SJSA1 (cell line): ENCODE results near the gene CREM. TPM values are rescaled to one million over a fixed set of nuclear protein-coding genes. Genes with fewer than 3 reads are reported as not detected.

Experiments
- DNase-seq, 2 experiments: peaks; one replicate each; pipeline ENCODE4 v3.0.0-alpha.2; 2015 to 2020; ENCODE audit warnings: low spot score in 2 of 2, low read depth in 1 of 2
- H3K27ac ChIP-seq: fragments of 250-450 bp; sonication (Bioruptor Pico); 2 replicates; pipeline ENCODE4 v1.5.1; 2020; ENCODE audit warnings: mild to moderate bottlenecking, moderate library complexity
- H3K27me3 ChIP-seq: fragments of 250-450 bp; sonication (Bioruptor Pico); replicated peaks from 2 replicates; pipeline ENCODE4 v1.5.1; 2020; ENCODE audit warnings: mild to moderate bottlenecking, moderate library complexity
- H3K36me3 ChIP-seq: fragments of 250-450 bp; sonication (Bioruptor Pico); 2 replicates; pipeline ENCODE4 v1.5.1; 2020; ENCODE audit warnings: mild to moderate bottlenecking
- H3K4me1 ChIP-seq: fragments of 250-450 bp; sonication (Bioruptor Pico); replicated peaks from 2 replicates; pipeline ENCODE4 v1.6.1; 2021; ENCODE audit warnings: mild to moderate bottlenecking
- H3K4me3 ChIP-seq: fragments of 250-450 bp; sonication (Bioruptor Pico); 2 replicates; pipeline ENCODE4 v1.5.1; 2020; ENCODE audit warnings: mild to moderate bottlenecking
- H3K9me3 ChIP-seq: fragments of 250-450 bp; sonication (Bioruptor Pico); replicated peaks from 2 replicates; pipeline ENCODE4 v1.5.1; 2020; ENCODE audit warnings: mild to moderate bottlenecking
- total RNA-seq: library from RNA; depleted of rRNA; stranded (reverse); fragments of >200 nt; shearing (Covaris generic); gene quantifications from 2 replicates; pipeline ENCODE4 v1.2.3, GENCODE V29; 2014

The CREM gene
- total RNA-seq, 1 experiment from 2014 or later: 38.6 TPM

DNA sequence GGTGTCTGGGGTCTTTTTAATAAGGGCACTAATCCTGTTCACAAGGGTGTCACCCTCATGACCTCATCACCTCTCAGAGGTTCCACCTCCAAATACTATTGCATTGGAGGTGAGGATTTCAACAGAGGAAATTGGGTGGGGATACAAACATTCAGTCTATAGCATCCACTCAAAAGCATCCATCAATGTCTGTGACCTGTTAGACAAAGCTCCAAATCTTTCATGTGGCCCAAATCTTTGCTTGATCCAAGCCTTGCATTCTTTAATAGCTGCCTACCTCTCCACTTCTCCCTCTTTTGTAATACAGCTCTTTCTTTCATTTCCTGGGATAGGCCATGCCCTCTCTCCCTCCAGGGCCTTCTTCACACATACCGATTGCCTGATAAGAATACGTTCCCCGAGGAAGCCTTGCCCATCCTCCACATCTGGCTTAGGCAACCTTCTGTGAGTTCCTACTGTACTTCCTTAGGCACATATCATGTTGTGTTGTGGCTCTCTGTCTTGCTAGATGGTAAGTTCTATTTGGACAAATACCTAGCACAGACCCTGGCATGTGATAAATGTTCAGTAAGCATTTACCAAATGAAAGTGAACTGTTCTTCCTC is 66.1 kb downstream of the CREM start:
- peaks cover 7% of the 10 kb centered on the region; the same call in 1 of the 2 replicates for H3K4me1 ChIP-seq
- no peaks in the 10 kb centered on the region for H3K36me3 ChIP-seq
- H3K9me3 ChIP-seq: no peaks in the 10 kb centered on the region
- no peaks in the 10 kb centered on the region for H3K27me3 ChIP-seq
- H3K4me3 ChIP-seq: no peak overlapping the region
- no peak overlapping the region for H3K27ac ChIP-seq
- DNase-seq: no peak

- H3K36me3 ChIP-seq: no peaks in the 10 kb centered on the region
- peaks cover 7% of the 10 kb centered on the region; the same call in 1 of the 2 replicates for H3K4me1 ChIP-seq
- DNase-seq: no peak
- no peaks in the 10 kb centered on the region for H3K27me3 ChIP-seq
- no peaks in the 10 kb centered on the region for H3K9me3 ChIP-seq
- no peak overlapping the region for H3K27ac ChIP-seq
- no peak overlapping the region for H3K4me3 ChIP-seq
Observed at GRCh38 chr10:35194471-35194870, 67.8 kb downstream of the CREM start.

GRCh38 chr10:35194906-35195305 is 68.3 kb downstream of the CREM start:
- Histone ChIP-seq H3K4me3 (no peak overlapping the region), H3K9me3 (no peaks in the 10 kb centered on the region), H3K4me1 (peaks cover 7% of the 10 kb centered on the region; the same call in 1 of the 2 replicates), H3K27ac (peak overlapping the region; percentile 54), H3K36me3 (no peaks in the 10 kb centered on the region), H3K27me3 (no peaks in the 10 kb centered on the region)
- no peak for DNase-seq

GRCh38 chr10:35195361-35196306 is 69.0 kb downstream of the CREM start:
- H3K27ac ChIP-seq: peak overlapping the region; percentile 54
- H3K4me1 ChIP-seq: peaks cover 7% of the 10 kb centered on the region; the same call in 1 of the 2 replicates
- H3K36me3 ChIP-seq: no peaks in the 10 kb centered on the region
- DNase-seq: peak; percentile 64 to 83
- no peaks in the 10 kb centered on the region for H3K9me3 ChIP-seq
- no peaks in the 10 kb centered on the region for H3K27me3 ChIP-seq
- peak overlapping the region; percentile 30 for H3K4me3 ChIP-seq

DNA sequence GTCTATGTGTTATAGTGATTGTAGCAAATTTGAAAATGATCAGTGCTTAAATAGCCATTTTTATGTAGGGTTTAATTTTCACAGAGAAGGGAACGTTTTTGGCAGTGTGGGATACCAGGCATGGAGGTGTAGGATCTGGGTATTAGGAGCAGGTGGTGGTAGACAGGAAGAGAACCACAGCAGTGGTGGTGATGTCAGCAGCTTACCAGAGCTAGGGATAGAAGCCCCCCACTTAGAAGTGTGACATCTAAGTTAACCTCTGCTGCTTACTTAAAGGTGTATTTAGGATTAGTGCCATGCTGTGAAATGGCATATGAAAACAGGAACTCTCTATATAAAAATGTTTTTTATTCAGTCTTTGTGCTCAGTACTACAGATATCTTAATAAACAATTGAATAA is 73.8 kb downstream of the CREM start:
- no peaks in the 10 kb centered on the region for H3K9me3 ChIP-seq
- no peak overlapping the region for H3K27ac ChIP-seq
- no peak overlapping the region for H3K4me3 ChIP-seq
- peaks cover under 1% of the 10 kb centered on the region; the same call in 1 of the 2 replicates for H3K4me1 ChIP-seq
- no peak for DNase-seq
- no peaks in the 10 kb centered on the region for H3K36me3 ChIP-seq
- H3K27me3 ChIP-seq: no peaks in the 10 kb centered on the region

DNA sequence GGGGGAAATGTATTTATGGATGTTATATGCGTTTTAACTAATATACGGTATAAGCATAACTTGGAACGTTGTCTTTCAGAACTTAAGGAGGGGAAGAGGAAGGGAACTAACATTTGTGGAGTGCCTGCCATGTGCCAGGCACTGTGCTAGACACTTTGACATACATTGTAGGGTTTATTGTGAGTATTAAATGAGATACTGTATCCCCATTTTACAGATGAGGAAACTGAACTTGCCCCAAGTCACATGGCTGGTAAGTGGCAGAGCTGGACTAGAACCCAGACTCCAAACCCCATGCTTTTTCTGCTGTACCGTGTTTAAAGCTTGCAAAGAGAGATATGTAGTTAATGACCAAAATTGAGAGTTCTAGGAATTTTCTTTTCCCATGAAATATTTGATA is 74.6 kb downstream of the CREM start:
- H3K9me3 ChIP-seq: no peaks in the 10 kb centered on the region
- no peak overlapping the region for H3K27ac ChIP-seq
- no peak for DNase-seq
- H3K27me3 ChIP-seq: no peaks in the 10 kb centered on the region
- no peaks in the 10 kb centered on the region for H3K36me3 ChIP-seq
- H3K4me3 ChIP-seq: no peak overlapping the region
- H3K4me1 ChIP-seq: no peaks in the 10 kb centered on the region

- DNase-seq: no peak
- Histone ChIP-seq H3K27me3 (no peaks in the 10 kb centered on the region), H3K36me3 (no peaks in the 10 kb centered on the region), H3K4me3 (no peak overlapping the region), H3K9me3 (no peaks in the 10 kb centered on the region), H3K27ac (no peak overlapping the region), H3K4me1 (no peaks in the 10 kb centered on the region)
Observed at GRCh38 chr10:35202050-35202449, 75.4 kb downstream of the CREM start.

- H3K36me3 ChIP-seq: no peaks in the 10 kb centered on the region
- no peak overlapping the region for H3K27ac ChIP-seq
- H3K4me1 ChIP-seq: no peaks in the 10 kb centered on the region
- DNase-seq: no peak
- no peaks in the 10 kb centered on the region for H3K27me3 ChIP-seq
- H3K4me3 ChIP-seq: no peak overlapping the region
- H3K9me3 ChIP-seq: no peaks in the 10 kb centered on the region
Observed at GRCh38 chr10:35203745-35204144, 77.1 kb downstream of the CREM start.

- Histone ChIP-seq H3K36me3 (no peaks in the 10 kb centered on the region), H3K27ac (no peak overlapping the region), H3K9me3 (no peaks in the 10 kb centered on the region), H3K4me1 (no peaks in the 10 kb centered on the region), H3K4me3 (no peak overlapping the region), H3K27me3 (no peaks in the 10 kb centered on the region)
- DNase-seq: no peak
Observed at GRCh38 chr10:35204650-35205319, 78.1 kb downstream of the CREM start.

- H3K4me1 ChIP-seq: peaks cover 7% of the 10 kb centered on the region
- no peaks in the 10 kb centered on the region for H3K36me3 ChIP-seq
- no peaks in the 10 kb centered on the region for H3K27me3 ChIP-seq
- no peak overlapping the region for H3K4me3 ChIP-seq
- no peaks in the 10 kb centered on the region for H3K9me3 ChIP-seq
- no peak overlapping the region for H3K27ac ChIP-seq
- DNase-seq: no peak
Observed at GRCh38 chr10:35206274-35206673, 79.6 kb downstream of the CREM start.

- no peak for DNase-seq
- H3K27me3 ChIP-seq: no peaks in the 10 kb centered on the region
- no peak overlapping the region for H3K4me3 ChIP-seq
- peaks cover 23% of the 10 kb centered on the region for H3K4me1 ChIP-seq
- no peaks in the 10 kb centered on the region for H3K9me3 ChIP-seq
- no peak overlapping the region for H3K27ac ChIP-seq
- no peaks in the 10 kb centered on the region for H3K36me3 ChIP-seq
Observed at GRCh38 chr10:35208536-35208935, 81.9 kb downstream of the CREM start.

GRCh38 chr10:35208949-35209613 is 82.4 kb downstream of the CREM start:
- H3K27ac ChIP-seq: no peak overlapping the region
- no peaks in the 10 kb centered on the region for H3K9me3 ChIP-seq
- H3K4me1 ChIP-seq: peaks cover 25% of the 10 kb centered on the region
- H3K36me3 ChIP-seq: no peaks in the 10 kb centered on the region
- H3K4me3 ChIP-seq: no peak overlapping the region
- no peak for DNase-seq
- no peaks in the 10 kb centered on the region for H3K27me3 ChIP-seq

DNA sequence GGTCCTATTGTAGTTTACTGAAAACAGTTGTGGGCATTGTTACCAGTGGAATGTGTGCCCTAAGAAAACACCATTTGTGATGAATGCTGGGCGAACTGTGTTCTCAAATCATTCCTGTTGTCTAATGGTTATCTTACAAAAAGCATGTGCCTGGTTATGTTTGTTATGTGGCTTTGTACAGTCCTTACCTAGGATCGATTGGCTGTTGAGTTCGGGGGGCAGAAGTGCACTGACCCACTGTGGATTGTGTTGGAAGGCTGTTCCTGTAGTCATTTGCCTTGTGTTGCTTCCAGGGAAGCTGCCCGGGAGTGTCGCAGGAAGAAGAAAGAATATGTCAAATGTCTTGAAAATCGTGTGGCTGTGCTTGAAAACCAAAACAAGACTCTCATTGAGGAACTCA is 84.3 kb downstream of the CREM start:
- peak overlapping the region; percentile 22 for H3K27ac ChIP-seq
- H3K27me3 ChIP-seq: no peaks in the 10 kb centered on the region

More for the DNA sequence above, 84.3 kb downstream of the CREM start:
- DNase-seq: no peak
- H3K4me3 ChIP-seq: no peak overlapping the region
- H3K4me1 ChIP-seq: peaks cover 25% of the 10 kb centered on the region
- H3K9me3 ChIP-seq: no peaks in the 10 kb centered on the region
- H3K36me3 ChIP-seq: no peaks in the 10 kb centered on the region
